HG02970 (cell line): Measurements from ENCODE around the gene TCEAL4.
A peak's percentile ranks its signal among the peaks of the same experiment; 100 is the strongest.

Experiments
- ATAC-seq: cut with Tn5 transposase; IDR thresholded peaks from one replicate; pipeline ENCODE4 v1.9.1; 2021; ENCODE audit warnings: mild to moderate bottlenecking, moderate library complexity, moderate number of reproducible peaks; ENCODE audit not compliant: unreplicated experiment, low FRiP score

TCEAL4 gene

GRCh38 chrX:103585411-103586313, at the start of gene TCEAL4:
Gene TCEAL4 (plus strand): TSS chrX:103585515. CDS start chrX:103586676, 1,161 bp downstream.
- no peak for ATAC-seq

- no peak for ATAC-seq
These were observed 49.2 kb upstream of the TCEAL4 start for GRCh38 chrX:103536071-103536470.

GRCh38 chrX:103536732-103537131, 48.6 kb upstream of the TCEAL4 start:
- no peak for ATAC-seq

GRCh38 chrX:103537871-103538387, 47.4 kb upstream of the TCEAL4 start:
- no peak for ATAC-seq

GRCh38 chrX:103538728-103539127, 46.6 kb upstream of the TCEAL4 start:
- no peak for ATAC-seq

GRCh38 chrX:103539695-103540094, 45.6 kb upstream of the TCEAL4 start:
- no peak for ATAC-seq

- ATAC-seq = no peak
These were observed 45.2 kb upstream of the TCEAL4 start for GRCh38 chrX:103540145-103540544.

GRCh38 chrX:103549916-103550315, 35.4 kb upstream of the TCEAL4 start:
- ATAC-seq = no peak

GRCh38 chrX:103550415-103551051, 34.8 kb upstream of the TCEAL4 start:
- no peak for ATAC-seq

GRCh38 chrX:103552236-103552635, 33.1 kb upstream of the TCEAL4 start:
- no peak for ATAC-seq

GRCh38 chrX:103554687-103555424, 30.5 kb upstream of the TCEAL4 start:
- peak; percentile 72 for ATAC-seq

GRCh38 chrX:103556963-103557612, 28.2 kb upstream of the TCEAL4 start:
- no peak for ATAC-seq

- no peak for ATAC-seq
These were observed 25.1 kb upstream of the TCEAL4 start for GRCh38 chrX:103560256-103560655.

GRCh38 chrX:103562801-103563200, 22.5 kb upstream of the TCEAL4 start:
- no peak for ATAC-seq

- no peak for ATAC-seq
These were observed 20.1 kb upstream of the TCEAL4 start for GRCh38 chrX:103565197-103565596.

- ATAC-seq = no peak
These were observed 19.6 kb upstream of the TCEAL4 start for GRCh38 chrX:103565752-103566151.

GRCh38 chrX:103571121-103571520, 14.2 kb upstream of the TCEAL4 start:
- no peak for ATAC-seq

- no peak for ATAC-seq
These were observed 13.6 kb upstream of the TCEAL4 start for GRCh38 chrX:103571726-103572125.

- ATAC-seq = no peak
These were observed 12.1 kb upstream of the TCEAL4 start for GRCh38 chrX:103573202-103573601.

- no peak for ATAC-seq
These were observed 719 bp upstream of the TCEAL4 start for GRCh38 chrX:103584596-103584995.
